K562 (cell line): ENCODE results near the gene KCNJ13.

Source experiments
- EGR1 ChIP-seq: fragments of 450-650 bp; conservative IDR thresholded peaks from 2 replicates; pipeline ENCODE4 v1.6.1; 2017; ENCODE audit warnings: mild to moderate bottlenecking
- MEF2A ChIP-seq: IDR thresholded peaks from 2 replicates; pipeline ENCODE4 v1.6.1; 2011; ENCODE audit warnings: low read depth, mild to moderate bottlenecking, low read length, moderate library complexity; ENCODE audit not compliant: control insufficient read depth
- USF1 ChIP-seq: sonication (generic); formaldehyde crosslinking; IDR thresholded peaks from 2 replicates; pipeline ENCODE4 v1.9.0; 2022; ENCODE audit warnings: mild to moderate bottlenecking, missing genetic modification reagents
- ZFP1 ChIP-seq: fragments of 450-650 bp; formaldehyde crosslinking; IDR thresholded peaks from 2 replicates; pipeline ENCODE4 v1.4.0; 2020; ENCODE audit warnings: mild to moderate bottlenecking, mixed read lengths

- no peak for TF ChIP-seq EGR1
- no peak for TF ChIP-seq MEF2A
- no peak for TF ChIP-seq ZFP1 (CRISPR knock-in tag)
- TF ChIP-seq USF1 (CRISPR knock-in tag): no peak
Observed at GRCh38 chr2:232793271-232793670, 16.9 kb upstream of the KCNJ13 start.
